ENCODE data around the gene RTN4R.

The RTN4R gene

DNA sequence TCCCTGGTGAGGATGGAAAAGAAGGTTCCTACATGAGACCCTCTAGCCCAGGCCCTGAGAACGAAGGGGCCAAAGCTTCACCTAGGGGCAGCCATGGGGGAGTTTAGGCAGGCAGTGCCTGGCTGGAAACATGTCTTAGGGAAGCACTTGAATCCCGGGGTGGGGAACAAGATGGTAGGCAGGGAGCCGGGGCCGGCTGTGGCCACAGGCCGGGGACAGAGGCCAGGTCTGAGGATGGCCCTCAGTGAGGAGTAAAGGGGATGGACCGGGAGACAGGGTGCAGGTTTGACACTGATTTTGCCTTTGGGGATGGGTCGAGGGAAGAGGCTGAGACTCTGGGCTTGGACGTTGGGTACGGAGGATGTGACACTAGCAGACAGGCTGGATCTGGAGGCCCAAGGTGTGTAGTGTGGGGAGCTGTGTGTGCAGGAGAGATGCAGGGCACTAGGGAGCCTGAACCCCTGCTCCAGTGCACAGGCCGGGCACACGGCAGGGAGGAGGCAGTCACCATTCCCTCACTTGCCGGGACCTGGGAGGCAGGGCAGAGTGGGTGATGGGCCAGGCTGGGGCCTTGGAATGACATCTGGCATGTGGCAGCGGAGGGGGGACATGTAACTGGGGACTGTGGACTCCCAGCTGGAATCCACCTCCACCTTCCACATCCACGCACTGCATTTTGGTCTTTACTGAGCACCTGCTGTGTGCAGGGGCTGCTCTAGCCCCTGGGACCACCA, 6.1 kb downstream of the RTN4R start:
- Histone ChIP-seq H3K27me3 (ENCODE audit: control insufficient read depth, low read length) (peaks cover 2% of the 10 kb centered on the region; the same call in 1 of the 2 replicates), H3K27ac (ENCODE audit: low read depth, low read length) (no peak overlapping the region), H3F3A (ENCODE audit: control insufficient read depth, insufficient read depth) (no peaks in the 10 kb centered on the region), H3K79me2 (ENCODE audit: control insufficient read depth, low read length) (no peaks in the 10 kb centered on the region), H3K36me3 (ENCODE audit: control insufficient read depth, low read length) (no peaks in the 10 kb centered on the region), H3K4me2 (ENCODE audit: low read length) (no peak overlapping the region), H3K9me2 (replicated peaks; ENCODE audit: control insufficient read depth, low read length) (no peaks in the 10 kb centered on the region), H3K9me3 (ENCODE audit: control insufficient read depth, insufficient read depth, low read length) (no peaks in the 10 kb centered on the region), H4K20me1 (ENCODE audit: control insufficient read depth, insufficient read depth, low read depth, low read length) (no peaks in the 10 kb centered on the region), H3K4me3 (ENCODE audit: low read length) (no peak overlapping the region), H3K4me1 (ENCODE audit: control insufficient read depth, low read length) (no peaks in the 10 kb centered on the region)
- TF ChIP-seq CTCF (IDR thresholded peaks at IDR 0.05; ENCODE audit: low read depth, low read length, poor library complexity, severe bottlenecking): no peak
- TF ChIP-seq EZH2phosphoT487 (IDR thresholded peaks at IDR 0.05; ENCODE audit: borderline replicate concordance, low read length): no peak

DNA sequence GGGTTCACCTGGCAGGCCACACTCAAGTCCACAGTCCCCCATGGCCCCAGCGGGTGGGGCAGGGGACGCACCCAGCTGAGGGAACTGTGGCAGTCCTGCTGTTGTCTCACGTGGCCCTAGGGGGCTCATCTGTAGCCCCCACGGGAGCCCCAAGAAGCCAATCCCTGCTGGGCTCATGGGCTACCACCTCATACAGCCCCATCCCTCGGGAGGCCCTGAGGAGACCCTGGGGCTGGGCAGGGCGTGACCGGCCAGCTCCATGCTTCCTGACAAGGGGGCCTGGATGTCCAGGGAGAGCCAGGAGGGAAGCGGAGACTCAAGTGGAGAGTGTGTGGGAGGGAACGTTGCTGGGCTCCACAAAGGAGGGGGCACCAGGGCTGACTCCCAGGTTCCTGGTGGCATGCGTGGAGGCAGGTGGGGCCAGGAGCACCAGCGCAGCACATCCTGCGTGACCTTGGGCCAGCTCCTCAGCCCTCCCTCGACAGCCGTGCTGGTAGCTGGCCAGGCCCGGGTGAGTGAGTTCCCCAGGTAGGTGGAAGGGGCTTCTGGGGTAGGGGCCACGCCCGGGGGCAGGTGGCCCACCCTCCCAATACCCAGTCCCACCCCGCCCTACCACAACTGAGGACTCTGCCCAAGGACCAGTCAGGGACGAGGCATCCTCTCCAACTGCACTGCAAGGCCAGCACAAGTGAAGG, 7.9 kb downstream of the RTN4R start:
- no peak overlapping the region for H3K4me2 ChIP-seq (ENCODE audit: low read length)
- no peaks in the 10 kb centered on the region for H3K36me3 ChIP-seq (ENCODE audit: control insufficient read depth, low read length)
- no peaks in the 10 kb centered on the region for H3K79me2 ChIP-seq (ENCODE audit: control insufficient read depth, low read length)
- TF ChIP-seq CTCF (IDR thresholded peaks at IDR 0.05; ENCODE audit: low read depth, low read length, poor library complexity, severe bottlenecking) (no peak), EZH2phosphoT487 (IDR thresholded peaks at IDR 0.05; ENCODE audit: borderline replicate concordance, low read length) (no peak)
- H3K27me3 ChIP-seq (ENCODE audit: control insufficient read depth, low read length): no peaks in the 10 kb centered on the region
- no peaks in the 10 kb centered on the region for H4K20me1 ChIP-seq (ENCODE audit: control insufficient read depth, insufficient read depth, low read depth, low read length)
- no peaks in the 10 kb centered on the region for H3F3A ChIP-seq (ENCODE audit: control insufficient read depth, insufficient read depth)
- H3K4me3 ChIP-seq (ENCODE audit: low read length): no peak overlapping the region
- no peaks in the 10 kb centered on the region for H3K9me2 ChIP-seq (replicated peaks; ENCODE audit: control insufficient read depth, low read length)
- no peaks in the 10 kb centered on the region for H3K9me3 ChIP-seq (ENCODE audit: control insufficient read depth, insufficient read depth, low read length)
- H3K27ac ChIP-seq (ENCODE audit: low read depth, low read length): no peak overlapping the region
- H3K4me1 ChIP-seq (ENCODE audit: control insufficient read depth, low read length): no peaks in the 10 kb centered on the region

DNA sequence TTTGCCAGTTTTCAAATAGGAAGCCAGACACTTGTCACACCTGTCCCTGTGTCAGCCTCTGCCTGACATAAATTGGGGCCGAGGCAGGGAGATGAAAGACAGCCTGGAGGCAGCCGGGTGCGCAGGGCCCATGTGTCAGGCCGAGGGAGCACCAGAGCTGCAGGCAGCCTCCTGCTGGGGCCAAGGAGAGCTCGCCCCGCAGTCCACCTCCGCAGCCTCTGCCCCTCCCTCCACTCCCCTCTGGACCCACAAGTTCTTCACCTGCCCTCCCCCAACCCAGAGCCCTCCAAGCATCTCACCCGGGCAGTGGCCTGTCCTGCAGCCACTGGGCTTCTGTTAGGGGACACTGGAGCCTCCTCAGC, 8.8 kb downstream of the RTN4R start:
- H3K27me3 ChIP-seq (ENCODE audit: control insufficient read depth, low read length): no peaks in the 10 kb centered on the region; the same call in 1 of the 2 replicates
- no peaks in the 10 kb centered on the region for H3K9me3 ChIP-seq (ENCODE audit: control insufficient read depth, insufficient read depth, low read length)
- no peak overlapping the region for H3K4me2 ChIP-seq (ENCODE audit: low read length)
- no peak overlapping the region for H3K27ac ChIP-seq (ENCODE audit: low read depth, low read length)
- no peaks in the 10 kb centered on the region for H3F3A ChIP-seq (ENCODE audit: control insufficient read depth, insufficient read depth)
- TF ChIP-seq EZH2phosphoT487 (IDR thresholded peaks at IDR 0.05; ENCODE audit: borderline replicate concordance, low read length): no peak
- no peak for TF ChIP-seq CTCF (IDR thresholded peaks at IDR 0.05; ENCODE audit: low read depth, low read length, poor library complexity, severe bottlenecking)
- no peaks in the 10 kb centered on the region for H3K9me2 ChIP-seq (replicated peaks; ENCODE audit: control insufficient read depth, low read length)
- H3K4me1 ChIP-seq (ENCODE audit: control insufficient read depth, low read length): no peaks in the 10 kb centered on the region
- H3K36me3 ChIP-seq (ENCODE audit: control insufficient read depth, low read length): no peaks in the 10 kb centered on the region
- H3K4me3 ChIP-seq (ENCODE audit: low read length): no peak overlapping the region
- no peaks in the 10 kb centered on the region for H3K79me2 ChIP-seq (ENCODE audit: control insufficient read depth, low read length)
- H4K20me1 ChIP-seq (ENCODE audit: control insufficient read depth, insufficient read depth, low read depth, low read length): no peaks in the 10 kb centered on the region

Data from DOHH2 (cell line).